Measurements from ENCODE around the gene CFAP54.

GRCh38 chr12:96743606-96744005 lies 254.2 kb downstream of the CFAP54 start:
- TF ChIP-seq CTCF (IDR thresholded peaks at IDR 0.05; ENCODE audit: low read length) (no peak), EZH2 (IDR thresholded peaks at IDR 0.05; ENCODE audit: borderline replicate concordance, low read length) (no peak)

Data from OCI-LY1 (cell line).